NCI-H446 treated with DMSO at 0.1 percent for 48 hours (cell line): ENCODE measurements around the gene CXCL12.

Experiments
- DNase-seq: peaks from one replicate; lab custom pipeline; 2025; lab: John Stamatoyannopoulos, UW

Gene CXCL12

GRCh38 chr10:44334091-44334490, 50.8 kb downstream of the CXCL12 start:
- DNase-seq, result no peak

GRCh38 chr10:44333511-44333910, 51.4 kb downstream of the CXCL12 start:
- DNase-seq, result no peak

GRCh38 chr10:44332465-44332864, 52.4 kb downstream of the CXCL12 start:
- DNase-seq, result no peak

GRCh38 chr10:44330431-44330830, 54.5 kb downstream of the CXCL12 start:
- DNase-seq, result no peak

DNA sequence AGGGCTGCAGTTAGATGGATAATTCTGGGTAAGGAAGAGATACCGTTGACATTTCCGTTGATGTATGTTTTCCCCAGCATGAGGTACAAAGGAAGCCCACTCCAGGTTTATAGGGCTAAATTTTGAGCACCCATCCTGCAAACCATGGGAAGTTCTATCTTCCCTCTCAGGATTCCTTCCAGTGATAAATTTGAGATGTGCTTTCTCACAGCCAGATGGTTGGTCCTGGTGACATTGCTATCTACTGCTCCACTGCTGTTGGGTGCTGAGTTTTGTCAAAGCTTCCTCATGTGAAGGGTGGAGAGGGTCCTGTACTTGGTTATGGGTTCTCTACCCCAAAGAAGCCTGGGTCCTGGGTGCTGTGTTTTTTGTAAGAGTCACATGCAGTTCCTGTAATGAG, 57.4 kb downstream of the CXCL12 start:
- no peak for DNase-seq
